Measurements from ENCODE around the gene CXCL5.

The CXCL5 gene

DNA sequence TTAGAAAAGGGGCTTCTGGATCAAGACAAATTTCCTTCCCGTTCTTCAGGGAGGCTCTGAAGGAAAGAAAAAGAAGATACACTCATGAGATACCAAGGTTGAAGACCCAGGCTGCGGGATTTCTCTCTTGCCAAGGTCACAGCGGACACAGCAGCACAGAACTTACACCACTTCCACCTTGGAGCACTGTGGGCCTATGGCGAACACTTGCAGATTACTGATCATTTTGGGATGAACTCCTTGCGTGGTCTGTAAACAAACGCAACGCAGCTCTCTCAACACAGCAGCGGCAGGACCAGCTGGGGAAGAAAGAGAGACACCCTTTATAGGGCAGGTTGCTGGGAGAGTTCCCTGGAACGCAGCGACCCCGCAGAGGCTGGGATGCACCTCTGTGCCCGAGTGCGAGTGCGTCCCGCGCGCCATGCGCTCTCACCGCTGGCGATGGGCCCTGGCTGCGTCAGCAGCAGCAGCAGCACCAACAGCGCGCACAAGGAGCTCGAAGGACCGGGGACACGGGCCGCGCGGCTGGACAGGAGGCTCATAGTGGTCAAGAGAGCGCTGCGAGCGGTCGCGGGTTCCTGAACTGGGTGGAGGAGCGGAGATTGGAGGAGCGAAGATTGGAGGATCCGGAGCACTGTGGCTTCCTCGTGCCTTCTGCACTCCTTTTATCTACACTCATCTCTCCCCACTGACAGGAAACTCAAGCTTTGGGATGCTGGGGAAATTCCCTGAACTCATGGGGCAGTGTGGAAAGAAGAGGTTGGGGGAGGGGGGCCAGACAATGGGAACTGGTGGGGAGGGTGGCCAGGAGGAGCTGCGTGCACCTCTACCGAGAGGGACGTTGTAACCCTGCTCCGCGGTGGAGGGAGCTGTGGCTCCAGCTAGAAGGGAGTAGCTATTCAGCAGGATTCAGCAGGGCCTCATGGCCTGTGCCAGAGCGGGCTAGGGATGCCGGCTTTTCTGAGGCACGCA lies at the start of gene CXCL5:
TSS of gene CXCL5 (minus strand) at position 638 of the 972 bp plus-strand sequence. CDS start at position 542, 96 bp downstream.
- DNase-seq (ENCODE audit: low spot score), result peak; percentile 65

DNA sequence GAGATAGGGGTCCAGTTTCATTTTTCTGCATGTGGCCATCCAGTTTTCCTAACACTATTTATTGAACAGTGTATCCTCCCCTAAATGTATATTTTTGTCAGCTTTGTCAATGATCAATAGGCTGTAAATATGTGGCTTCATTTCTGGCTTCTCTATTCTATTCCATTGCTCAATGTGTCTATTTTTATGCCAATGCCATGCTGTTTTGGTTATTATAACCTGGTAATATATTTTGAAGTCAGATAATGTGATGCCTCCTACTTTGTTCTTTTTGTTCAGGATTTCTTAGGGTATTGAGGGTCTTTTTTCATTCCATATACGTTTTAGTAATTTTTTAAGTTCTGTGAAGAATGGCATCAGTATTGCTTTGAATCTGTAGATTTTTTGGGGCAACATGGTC lies 48.7 kb upstream of the CXCL5 start:
- no peak for DNase-seq (ENCODE audit: low spot score)

DNA sequence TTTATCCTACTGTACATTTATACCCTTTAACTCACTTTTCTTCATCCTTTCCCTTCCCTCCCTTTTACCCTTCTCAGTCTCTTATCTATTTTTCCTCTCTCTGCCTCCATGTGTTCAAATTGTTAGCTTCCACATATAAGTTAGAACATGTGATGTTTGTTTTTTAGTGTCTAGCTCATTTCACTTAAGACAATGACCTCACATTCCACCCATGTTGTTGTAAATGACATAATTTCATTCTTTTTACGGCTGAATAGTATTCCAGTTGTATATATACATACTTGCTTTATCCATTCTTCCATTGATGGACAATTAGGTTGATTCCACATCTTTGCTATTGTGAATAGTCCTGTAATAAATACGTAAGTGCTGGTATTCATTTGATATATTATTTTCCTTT lies 47.3 kb upstream of the CXCL5 start:
- no peak for DNase-seq (ENCODE audit: low spot score)

DNA sequence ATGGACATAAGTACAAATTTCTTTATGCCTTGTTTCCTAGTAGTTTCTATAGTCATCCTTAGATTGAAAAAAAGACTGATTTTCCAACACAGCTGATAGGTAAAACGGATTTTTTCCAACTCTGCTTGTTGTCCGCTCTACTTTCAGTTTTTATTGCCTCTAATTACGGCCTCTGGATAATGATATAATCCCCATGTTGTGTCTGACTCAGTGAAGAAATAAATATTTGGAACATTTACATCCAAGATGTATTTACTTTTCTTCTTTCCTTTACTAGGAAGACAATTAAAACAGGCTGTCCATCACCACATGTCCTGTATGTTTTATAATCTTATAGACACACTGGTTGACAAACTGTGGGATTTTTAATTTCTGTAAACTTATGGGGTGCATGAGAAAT lies 46.8 kb upstream of the CXCL5 start:
- no peak for DNase-seq (ENCODE audit: low spot score)

DNA sequence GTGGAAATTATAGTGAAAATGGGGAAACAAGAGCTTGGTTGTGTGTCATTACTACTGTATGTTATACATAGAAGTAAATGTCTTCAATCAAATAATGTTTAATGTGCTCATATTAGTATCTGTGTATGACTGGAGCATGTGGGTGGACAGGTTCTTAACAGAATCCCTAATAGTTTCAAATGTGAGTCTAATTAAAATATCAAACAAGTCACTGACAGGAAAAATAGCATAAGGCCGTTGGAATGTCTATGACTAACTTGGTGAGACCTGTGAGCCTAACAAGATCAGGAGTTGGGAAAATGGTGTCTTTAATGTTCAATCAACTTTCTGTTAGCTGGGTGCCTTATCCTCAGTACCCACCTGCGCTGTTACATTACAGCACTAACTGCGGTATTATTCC lies 46.2 kb upstream of the CXCL5 start:
- no peak for DNase-seq (ENCODE audit: low spot score)

DNA sequence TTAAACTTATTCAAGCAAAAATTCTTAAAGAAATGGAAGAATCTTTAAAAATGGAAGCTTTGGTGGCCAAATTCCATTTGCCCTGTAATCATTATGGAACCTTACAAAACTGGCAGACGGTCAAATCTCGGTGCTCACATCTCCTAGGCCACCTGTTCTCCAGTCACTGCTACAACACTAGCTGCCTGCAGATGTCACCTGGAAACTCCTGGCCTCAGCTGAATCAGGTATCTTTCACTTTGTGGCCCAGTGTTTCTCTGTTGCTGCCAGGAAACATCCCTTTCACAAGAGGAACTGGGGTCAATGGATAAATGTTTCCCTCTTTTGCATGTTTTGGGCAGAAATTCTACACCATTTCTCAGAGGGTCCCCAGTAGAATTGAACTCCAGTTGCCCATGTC lies 44.2 kb upstream of the CXCL5 start:
- DNase-seq (ENCODE audit: low spot score), result no peak

DNA sequence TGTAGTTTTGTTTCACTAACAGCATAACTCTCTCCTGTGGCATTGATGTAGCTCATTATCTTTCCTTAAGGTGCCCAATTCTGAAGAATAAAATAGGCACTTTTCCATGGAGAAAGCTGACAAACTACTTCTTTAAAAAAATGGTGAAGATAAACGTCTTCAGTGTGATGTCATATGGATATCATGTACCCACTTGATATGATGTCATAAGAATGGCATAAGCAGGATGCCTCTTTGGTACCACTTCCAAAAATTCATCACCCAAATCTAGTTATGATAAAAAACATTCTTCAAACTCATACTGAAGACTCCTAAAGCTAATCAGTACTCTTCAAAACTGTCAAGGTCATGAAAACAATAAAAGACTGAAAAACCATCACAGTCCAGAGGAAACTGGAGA lies 42.9 kb upstream of the CXCL5 start:
- no peak for DNase-seq (ENCODE audit: low spot score)

DNA sequence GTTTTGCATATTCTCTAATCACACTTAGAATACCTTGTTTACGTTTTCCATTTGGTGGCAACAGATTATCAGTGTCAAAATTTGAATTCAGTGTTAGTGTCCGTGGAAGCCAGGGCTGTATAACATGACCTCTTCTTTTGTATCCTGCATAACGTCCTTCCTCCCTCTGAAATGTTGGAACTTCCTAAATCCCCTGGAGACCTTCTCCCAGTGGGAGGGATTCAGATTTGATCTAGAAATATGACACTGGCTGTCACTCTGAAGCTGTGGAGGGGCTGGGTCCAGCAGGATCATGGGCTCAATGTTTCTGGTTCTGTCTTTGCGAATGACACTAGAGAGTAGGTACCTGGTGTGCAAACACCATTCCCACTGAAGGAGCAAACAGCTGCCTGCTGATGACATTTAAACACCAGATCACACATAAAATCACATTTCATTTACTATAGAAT lies 40.9 kb upstream of the CXCL5 start:
- no peak for DNase-seq (ENCODE audit: low spot score)

DNA sequence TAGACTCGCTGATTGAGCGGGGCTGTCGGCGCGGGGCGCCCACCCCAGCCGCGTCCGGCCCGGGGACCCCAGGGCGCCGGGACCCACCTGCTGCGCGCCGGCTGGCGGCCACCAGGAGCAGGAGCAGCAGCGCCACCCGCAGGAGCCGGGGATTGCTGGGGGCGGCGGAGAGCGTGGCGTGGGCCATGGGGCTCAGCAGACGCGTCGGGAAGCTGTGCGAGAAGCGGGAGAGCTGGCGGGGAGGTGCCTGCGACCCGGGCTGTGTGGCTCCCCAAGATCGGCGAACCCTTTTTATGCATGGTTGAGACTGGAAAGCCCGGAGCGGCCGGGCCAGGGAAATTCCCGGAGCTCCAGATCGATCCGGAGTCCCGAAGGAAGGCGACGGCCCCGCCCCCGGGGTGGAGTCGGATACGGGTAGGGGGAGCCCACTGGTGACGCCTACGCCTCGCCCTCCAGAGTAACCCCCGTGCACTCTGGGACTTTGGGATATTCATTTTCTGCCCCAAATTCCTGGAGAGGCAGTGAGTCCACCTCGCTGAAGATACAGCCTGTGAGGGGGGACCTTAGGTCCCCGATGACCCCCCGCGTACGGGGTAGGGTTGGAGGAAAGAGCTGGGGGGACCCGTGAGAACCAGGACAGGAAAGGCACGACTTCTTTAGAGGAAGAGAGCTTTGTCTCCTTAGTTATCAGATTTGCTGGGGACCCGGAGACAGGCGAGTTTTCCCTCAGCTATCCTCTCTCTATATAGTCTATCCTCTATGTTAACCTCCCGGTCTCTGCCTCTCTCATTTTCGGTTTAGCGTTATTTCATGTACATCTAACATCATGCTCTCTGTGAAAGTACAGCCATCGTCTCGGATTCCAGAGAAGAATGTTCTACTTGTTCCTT lies 40.2 kb upstream of the CXCL5 start, which contains the start of gene CXCL3:
TSS of gene CXCL3 (minus strand) at position 265 of the 890 bp plus-strand sequence. CDS start at position 187, 78 bp downstream.
- DNase-seq (ENCODE audit: low spot score), result peak; percentile 62

DNA sequence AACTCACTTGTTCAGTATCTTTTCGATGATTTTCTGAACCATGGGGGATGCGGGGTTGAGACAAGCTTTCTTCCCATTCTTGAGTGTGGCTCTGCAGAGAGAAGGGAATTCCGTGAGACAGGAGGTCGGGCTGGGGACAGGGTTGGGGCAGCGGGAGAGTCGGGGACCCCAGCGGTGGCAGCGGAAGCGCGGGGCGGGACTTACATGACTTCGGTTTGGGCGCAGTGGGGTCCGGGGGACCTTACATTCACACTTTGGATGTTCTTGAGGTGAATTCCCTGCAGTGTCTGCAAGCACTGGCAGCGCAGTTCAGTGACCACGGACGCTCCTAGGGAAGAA lies 39.6 kb upstream of the CXCL5 start:
- DNase-seq (ENCODE audit: low spot score), result no peak

DNA sequence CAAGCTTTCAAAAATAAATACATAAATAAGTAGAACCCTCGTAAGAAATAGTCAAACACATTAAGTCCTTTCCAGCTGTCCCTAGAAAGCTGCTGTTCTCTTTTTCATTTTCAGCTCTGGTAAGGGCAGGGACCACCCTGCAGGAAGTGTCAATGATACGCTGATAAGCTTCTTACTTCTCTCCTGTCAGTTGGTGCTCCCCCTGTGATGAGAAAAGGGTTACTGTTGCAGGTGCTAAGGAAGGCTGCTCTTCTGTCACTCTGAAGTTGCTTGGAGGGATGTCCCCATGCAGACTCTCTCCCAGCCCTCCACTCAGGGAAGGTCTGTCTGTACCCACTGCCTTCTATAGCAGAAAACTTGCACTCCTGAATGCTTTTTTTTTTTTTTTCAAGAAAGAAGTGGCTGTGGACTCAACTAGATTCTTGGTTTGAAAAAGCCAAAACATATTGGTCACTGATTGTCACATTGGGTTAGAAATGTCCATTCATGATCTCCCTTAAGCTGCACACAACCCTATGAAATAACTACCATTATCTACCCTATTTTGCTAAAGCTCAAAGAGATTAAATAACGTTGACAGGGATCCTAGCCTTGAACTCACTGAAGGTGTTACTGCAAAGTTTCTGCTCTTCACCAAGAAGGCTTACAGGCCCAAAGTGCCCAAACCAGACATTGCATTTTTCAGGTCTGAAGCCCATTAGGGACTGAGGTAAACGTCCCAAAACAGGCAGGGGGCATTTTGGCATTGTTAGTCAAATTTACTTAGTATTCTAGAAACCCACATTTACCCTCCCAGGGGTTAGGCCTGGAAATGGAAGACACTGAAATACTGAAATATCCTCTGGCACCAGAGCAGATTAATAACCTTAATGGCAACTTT lies 38.8 kb upstream of the CXCL5 start:
- no peak for DNase-seq (ENCODE audit: low spot score)

DNA sequence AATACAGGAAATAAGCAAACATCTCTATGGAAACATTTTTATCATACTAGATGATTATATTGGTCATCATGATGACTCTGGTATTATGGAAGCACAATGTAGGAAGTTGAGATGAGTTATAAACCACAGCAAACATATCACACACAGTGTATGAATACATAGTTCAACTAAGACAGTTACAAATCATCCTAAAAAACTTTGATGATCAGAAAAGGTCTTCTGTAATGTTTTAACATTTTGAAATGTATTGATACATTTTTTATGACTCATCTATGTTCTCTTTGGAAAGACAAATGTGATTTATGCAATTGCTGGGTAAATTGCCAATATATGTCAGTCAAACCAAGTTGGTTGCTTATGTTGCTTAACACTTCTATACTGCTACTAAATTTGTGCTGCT lies 35.3 kb upstream of the CXCL5 start:
- no peak for DNase-seq (ENCODE audit: low spot score)

DNA sequence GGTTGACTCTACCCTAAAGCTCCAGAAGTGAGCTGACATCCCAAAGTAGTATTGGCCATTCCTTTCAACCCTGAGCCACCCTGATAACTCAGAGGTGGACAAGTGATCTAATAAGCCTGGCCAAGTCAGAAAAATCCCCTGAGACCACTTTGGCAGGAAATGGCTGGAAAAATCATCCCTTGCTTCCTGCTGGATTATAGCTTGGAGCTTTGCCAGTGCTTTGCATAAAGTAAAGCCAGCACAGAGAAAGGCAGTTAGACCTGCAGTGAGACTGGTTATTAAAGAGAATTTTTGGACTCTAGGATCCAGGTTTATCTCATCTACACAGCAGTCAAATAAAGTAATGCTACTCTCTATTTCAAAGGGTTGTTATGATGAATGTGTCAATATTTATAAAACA lies 33.6 kb upstream of the CXCL5 start:
- no peak for DNase-seq (ENCODE audit: low spot score)

DNA sequence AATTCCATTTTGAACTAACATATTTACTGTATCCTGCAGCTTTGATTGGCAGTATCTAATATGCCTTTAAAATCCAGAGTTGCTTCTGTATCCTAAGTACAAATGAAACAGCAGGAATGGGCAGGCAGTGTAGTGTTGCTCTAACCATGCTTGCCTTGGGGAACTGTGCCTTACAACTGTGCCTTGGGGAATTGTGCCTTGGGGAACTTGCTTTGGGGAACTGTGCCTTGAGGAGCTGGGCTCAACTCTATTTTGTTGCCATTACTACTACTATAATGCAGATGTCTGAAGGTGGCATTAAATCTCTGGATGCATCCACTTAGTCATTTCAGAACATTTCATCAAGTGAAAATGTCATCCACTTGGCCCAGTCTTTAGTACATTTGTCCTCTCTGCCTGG lies 33.1 kb upstream of the CXCL5 start:
- DNase-seq (ENCODE audit: low spot score), result no peak

DNA sequence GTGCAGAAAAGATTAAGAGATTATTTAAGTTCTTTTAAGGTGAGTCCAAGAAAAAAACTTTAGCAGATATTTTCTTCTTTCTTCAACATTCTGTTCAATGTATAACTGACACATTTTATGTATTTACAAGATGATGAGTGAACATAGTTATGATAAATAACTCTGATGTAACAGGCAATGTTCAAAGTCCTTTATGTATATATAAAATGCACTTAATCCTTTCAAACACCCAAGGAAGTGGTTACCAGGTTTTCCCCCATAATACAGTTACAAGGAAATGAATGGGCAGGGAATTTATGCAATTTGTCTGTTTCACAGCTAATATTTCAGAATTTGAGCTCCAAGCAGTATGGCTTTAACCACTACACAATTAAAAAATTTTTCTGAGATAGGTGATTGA lies 31.8 kb upstream of the CXCL5 start:
- no peak for DNase-seq (ENCODE audit: low spot score)

DNA sequence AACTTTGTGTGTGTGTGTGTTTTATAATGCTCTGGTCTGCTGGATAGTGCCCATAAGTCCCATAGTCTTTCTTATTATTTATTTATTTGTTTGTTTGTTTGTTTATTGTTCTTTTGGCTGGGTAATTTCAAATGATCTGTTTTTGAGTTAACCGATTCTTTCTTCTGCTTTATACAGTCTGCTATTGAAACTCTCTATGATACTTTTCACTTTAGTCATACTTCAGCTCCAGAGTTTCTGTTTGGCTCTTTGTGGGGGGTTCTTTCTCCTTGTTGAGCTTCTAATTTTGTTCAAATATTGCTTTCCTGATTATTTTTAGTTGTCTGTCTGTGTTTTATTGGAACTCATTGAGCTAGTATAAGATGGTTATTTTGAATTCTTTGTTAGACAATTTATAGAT lies 30.0 kb upstream of the CXCL5 start:
- no peak for DNase-seq (ENCODE audit: low spot score)

DNA sequence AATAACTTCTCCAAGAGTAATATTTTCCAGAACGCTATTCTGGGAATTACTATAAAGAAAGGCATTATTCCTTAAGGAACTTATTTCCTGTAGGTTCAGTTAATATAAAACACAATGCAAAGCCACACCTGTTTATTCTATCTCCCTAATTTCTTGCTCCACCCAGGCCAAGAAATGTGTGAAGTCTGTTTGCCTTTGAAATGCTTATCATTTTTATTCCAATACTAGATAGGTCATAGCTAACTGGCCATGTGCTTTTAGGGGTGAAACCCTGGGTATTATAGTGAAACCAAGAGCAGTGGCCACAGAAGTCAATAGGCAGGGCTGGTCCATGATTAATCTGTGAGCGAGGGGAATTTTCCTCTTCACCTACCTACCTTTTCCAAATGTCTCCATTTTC lies 25.2 kb upstream of the CXCL5 start:
- no peak for DNase-seq (ENCODE audit: low spot score)

DNA sequence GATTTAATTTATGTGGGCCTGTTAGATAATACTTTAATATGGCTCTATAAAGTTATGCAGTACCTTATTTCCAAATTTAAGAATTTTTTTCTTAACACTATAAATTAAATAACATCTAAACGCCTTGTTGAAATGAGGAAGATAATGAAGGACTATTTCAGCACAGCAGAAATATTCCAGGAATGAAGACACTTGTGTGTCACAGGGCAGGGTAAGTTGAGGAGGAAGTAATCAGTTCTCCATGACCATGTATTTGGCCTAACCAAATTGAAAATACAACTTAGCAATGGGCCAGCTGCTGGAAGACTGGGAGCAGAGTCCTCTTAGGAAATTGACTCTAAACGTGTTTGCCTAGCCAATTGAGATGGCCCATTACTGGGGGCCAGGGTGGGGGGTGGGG lies 23.1 kb upstream of the CXCL5 start:
- no peak for DNase-seq (ENCODE audit: low spot score)

DNA sequence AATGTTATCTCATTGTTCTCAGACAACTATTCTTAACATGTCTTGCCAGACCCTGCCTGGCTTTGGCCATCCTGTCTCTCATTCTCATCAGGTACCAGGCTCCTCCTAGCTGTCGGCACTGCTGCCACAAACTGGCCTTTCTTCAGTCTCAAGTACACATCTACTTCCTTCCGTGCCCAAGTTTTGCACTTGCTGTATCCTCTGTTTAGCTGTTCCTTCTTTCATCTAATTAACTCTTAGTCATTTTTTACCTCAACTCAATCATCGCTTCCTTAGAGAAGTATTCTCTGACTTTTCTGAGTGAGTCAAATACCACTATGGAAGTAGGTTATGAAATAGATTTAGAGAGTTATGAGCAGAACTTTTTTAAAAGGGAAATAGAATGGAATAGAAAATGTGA lies 20.3 kb upstream of the CXCL5 start:
- no peak for DNase-seq (ENCODE audit: low spot score)

DNA sequence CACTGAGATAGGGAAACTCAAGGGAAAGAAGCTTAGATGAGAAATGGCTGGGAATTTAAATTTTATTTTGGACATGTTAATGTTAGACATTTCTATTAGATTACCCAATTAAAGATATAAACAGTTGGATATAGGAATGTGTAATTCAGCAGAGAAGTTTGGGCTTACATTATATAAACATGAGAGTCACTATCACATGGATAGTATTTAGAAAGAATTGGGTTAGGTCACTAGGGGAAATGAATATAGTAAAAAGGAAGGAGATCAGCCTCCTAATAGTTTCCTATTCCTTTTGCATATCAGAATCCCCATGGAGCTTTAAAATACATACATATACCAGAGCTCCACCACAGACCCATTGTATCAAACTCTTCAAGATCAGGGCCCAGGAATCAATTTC lies 19.6 kb upstream of the CXCL5 start:
- DNase-seq (ENCODE audit: low spot score), result no peak

DNA sequence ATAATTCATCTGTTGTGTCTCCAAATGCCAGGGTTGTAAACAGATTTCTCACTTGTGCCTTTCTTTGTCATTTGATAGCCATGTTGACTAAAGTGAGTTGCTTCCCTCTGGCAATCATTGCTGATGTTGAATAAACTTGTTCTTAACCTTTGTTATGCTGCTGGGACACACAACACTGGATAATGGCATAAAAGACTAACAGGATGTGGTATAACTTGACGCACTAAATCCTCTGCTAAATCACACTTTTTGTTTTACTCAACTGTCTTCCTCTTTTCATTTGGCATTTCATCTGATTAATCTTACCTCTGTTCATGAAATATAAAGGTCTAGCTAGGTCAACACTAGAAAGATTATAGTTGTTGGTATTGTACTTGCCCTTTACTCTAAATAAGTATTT lies 17.6 kb upstream of the CXCL5 start:
- no peak for DNase-seq (ENCODE audit: low spot score)
